Islet precursor cell (in vitro differentiated cells): Measurements from ENCODE around the gene CSTF1.
"Not testable (repeated sequence)": the region's sequence is repeated elsewhere in the genome, so short reads cannot be mapped to it uniquely, and the experiment has no call there.

Experiments used
- DNase-seq: peaks from one replicate; pipeline ENCODE4 v3.0.0-alpha.2; 2018

CSTF1 gene

GRCh38 chr20:56411287-56411686 lies 18.8 kb downstream of the CSTF1 start:
- not testable (repeated sequence) for DNase-seq

- no peak for DNase-seq
These were observed 19.5 kb downstream of the CSTF1 start, which contains the start of gene CASS4 for GRCh38 chr20:56411759-56412472. Gene CASS4, plus strand, starts transcription at chr20:56412260. Its CDS starts 199 bp downstream, at chr20:56412459.

- no peak for DNase-seq
These were observed 20.0 kb downstream of the CSTF1 start for GRCh38 chr20:56412473-56412790.

GRCh38 chr20:56412949-56413348 lies 20.5 kb downstream of the CSTF1 start:
- DNase-seq, result no peak

GRCh38 chr20:56414842-56415765 lies 22.7 kb downstream of the CSTF1 start:
- DNase-seq, result no peak

- DNase-seq, result no peak
These were observed 25.0 kb downstream of the CSTF1 start for GRCh38 chr20:56417402-56417801.

- DNase-seq, result no peak
These were observed 25.5 kb downstream of the CSTF1 start for GRCh38 chr20:56417911-56418310.

- DNase-seq, result no peak
These were observed 26.0 kb downstream of the CSTF1 start for GRCh38 chr20:56418385-56418861.

- no peak for DNase-seq
These were observed 27.6 kb downstream of the CSTF1 start for GRCh38 chr20:56420028-56420427.

- no peak for DNase-seq
These were observed 28.7 kb downstream of the CSTF1 start for GRCh38 chr20:56420940-56421688.

- no peak for DNase-seq
These were observed 29.8 kb downstream of the CSTF1 start for GRCh38 chr20:56422076-56422823.

- no peak for DNase-seq
These were observed 30.4 kb downstream of the CSTF1 start for GRCh38 chr20:56422824-56423189.

GRCh38 chr20:56423211-56423610 lies 30.8 kb downstream of the CSTF1 start:
- DNase-seq, result no peak

GRCh38 chr20:56423886-56424285 lies 31.4 kb downstream of the CSTF1 start:
- DNase-seq, result no peak

- DNase-seq, result no peak
These were observed 32.5 kb downstream of the CSTF1 start for GRCh38 chr20:56424931-56425330.

- DNase-seq, result no peak
These were observed 33.6 kb downstream of the CSTF1 start for GRCh38 chr20:56426026-56426425.

GRCh38 chr20:56426926-56427325 lies 34.5 kb downstream of the CSTF1 start:
- no peak for DNase-seq

GRCh38 chr20:56427797-56428196 lies 35.4 kb downstream of the CSTF1 start:
- DNase-seq, result no peak

GRCh38 chr20:56428410-56428809 lies 36.0 kb downstream of the CSTF1 start:
- no peak for DNase-seq

GRCh38 chr20:56428881-56429280 lies 36.4 kb downstream of the CSTF1 start:
- no peak for DNase-seq

GRCh38 chr20:56429502-56429901 lies 37.1 kb downstream of the CSTF1 start:
- no peak for DNase-seq

GRCh38 chr20:56429941-56430340 lies 37.5 kb downstream of the CSTF1 start:
- no peak for DNase-seq

- no peak for DNase-seq
These were observed 38.0 kb downstream of the CSTF1 start for GRCh38 chr20:56430461-56430860.
